WI38 (cell line): Measurements from ENCODE around the gene CACTIN.

Source experiments
- H3K4me3 ChIP-seq: 2 replicates; pipeline ENCODE4 v1.5.1; 2011; ENCODE audit warnings: low read depth, mild to moderate bottlenecking, control low read depth, low read length
- CTCF ChIP-seq: IDR thresholded peaks from 2 replicates; pipeline ENCODE4 v1.5.1; 2012; ENCODE audit warnings: low read depth, mild to moderate bottlenecking, control low read depth, low read length

CACTIN gene

DNA sequence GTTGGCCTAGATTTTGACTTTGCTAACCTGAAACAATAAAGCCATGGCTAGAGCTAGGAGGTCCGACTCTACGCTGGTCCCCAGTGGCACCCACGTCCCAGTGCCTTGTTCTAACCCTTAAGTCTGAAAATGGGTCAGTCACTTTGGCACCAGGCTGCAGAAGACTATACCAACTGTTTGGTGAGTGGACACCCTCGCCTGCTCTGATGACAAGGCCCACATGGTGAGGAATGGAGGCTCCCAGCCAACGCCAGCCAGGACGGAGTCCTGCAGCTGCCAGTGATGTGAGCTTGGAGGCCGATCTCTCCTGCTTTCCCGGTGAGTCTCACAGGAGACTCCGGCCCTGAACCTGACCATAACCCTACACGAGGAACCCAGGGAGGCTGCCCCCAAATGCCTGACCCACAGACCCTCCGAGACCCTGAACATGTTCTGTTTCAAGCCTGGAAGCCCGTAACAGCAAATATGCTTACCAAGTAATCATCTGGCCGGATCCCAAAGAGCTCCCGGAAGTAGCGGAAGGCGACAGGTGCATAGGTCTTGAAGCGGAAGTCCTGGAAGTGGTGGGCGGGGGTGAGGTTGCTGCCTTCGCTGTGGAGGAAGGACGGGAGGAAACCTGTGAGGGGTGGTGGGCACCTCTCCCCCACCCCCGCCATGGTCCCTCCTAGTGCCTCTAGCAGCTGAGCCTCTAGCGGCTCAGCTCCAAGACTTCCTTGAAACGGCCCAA is 34.1 kb upstream of the CACTIN start:
- TF ChIP-seq CTCF: no peak
- H3K4me3 ChIP-seq: no peak overlapping the region

DNA sequence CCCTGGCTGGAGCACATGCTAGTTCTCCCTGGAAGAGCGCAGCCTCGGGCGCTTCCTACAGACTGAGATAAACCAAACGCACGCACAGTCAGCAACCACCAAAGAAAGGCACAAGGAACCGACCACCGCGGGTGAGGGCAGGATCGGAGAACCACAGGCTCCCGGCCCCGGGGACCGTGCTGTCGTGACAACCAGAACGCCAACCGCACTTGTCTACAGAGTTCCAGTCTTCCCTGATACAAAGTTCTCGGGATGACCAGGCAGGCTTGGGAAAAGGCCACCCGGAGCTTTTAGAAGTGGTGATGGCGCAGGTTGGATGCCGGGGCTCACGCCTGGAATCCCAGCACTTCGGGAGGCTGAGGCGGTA is 33.1 kb upstream of the CACTIN start:
- H3K4me3 ChIP-seq: no peak overlapping the region
- no peak for TF ChIP-seq CTCF

DNA sequence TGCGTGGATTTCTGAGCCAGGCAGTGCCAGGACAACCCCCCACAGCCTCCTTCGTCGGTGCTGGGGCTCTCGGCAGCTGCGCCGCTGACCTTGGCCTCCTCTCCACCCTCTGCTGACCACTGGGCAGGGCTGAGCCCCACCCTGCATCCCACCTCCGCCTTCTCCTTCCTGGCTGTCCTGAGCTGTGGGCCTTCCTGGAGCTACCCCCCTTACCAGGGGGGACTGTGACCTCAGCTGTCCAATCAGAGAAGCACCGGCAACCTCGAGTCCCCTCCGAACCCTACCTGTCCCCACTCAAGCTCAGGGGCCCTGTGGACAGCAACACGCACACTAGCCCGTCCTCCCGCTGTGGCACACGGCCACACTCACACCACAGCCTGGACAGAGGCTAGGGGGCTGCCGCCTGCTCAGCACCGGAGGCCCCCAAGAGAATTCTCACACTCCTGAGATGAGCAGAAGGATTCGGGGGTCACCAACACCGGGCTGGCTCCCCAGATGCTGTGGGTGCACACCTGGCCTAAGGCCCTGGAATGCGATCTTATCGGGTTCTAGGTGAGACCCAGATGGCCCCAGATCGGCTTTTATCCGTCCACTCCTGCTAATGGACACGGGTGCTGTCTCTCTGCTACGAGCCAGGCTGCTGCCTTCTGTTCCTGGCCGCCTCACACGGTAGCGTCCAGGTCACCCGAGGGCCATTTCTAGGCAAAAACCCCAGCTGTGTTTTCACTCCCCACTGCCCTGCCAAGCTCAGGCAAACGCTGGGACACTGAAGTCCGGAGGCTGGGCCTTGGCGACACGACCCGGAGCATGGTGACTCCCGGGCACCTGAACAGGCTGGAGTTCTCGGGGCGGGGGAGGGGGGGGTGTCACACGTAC is 32.5 kb upstream of the CACTIN start:
- no peak for TF ChIP-seq CTCF
- no peak overlapping the region for H3K4me3 ChIP-seq

- no peak overlapping the region for H3K4me3 ChIP-seq
- no peak for TF ChIP-seq CTCF
Measured at GRCh38 chr19:3658004-3658869, 31.6 kb upstream of the CACTIN start.

DNA sequence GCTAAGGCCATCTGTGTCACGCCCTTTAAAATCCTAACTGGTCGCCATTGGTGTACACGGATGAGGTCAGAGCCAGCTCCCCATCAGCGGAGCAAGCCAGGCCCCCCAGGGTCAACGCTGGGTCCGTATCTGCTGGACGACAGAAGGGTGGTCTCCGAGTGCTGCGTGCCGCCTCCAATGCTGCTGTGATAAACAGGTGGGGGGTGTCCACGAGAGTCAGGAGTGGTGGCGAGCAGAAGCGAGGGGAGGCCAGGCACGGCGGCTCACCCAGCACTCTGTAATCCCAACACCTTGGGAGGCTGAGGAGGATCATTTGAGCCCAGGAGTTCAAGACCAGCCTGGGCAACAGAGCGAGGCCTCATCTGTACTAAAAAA is 30.8 kb upstream of the CACTIN start:
- no peak for TF ChIP-seq CTCF
- H3K4me3 ChIP-seq: no peak overlapping the region

GRCh38 chr19:3656747-3657394 is 30.3 kb upstream of the CACTIN start:
- TF ChIP-seq CTCF: no peak
- no peak overlapping the region for H3K4me3 ChIP-seq
